Endothelial cell of umbilical vein (primary cell): ENCODE results near the gene CMIP. TPM values are rescaled to one million over a fixed set of nuclear protein-coding genes. Genes with fewer than 3 reads are reported as not detected.

Source experiments
- BruUV-seq: library from RNA; stranded (reverse); fragments of 400-500 nt; replicated peaks from 2 replicates; lab custom pipeline; 2021; lab: Mats Ljungman, UMichigan
- CTCF ChIA-PET: fragments of 300-600, 350-600 bp; sonication (Branson Sonifier 250); formaldehyde crosslinking; loops from one replicate; lab custom pipeline; 2021; ENCODE audit warnings: antibody characterized with exemption, inconsistent platforms; lab: Charles Lee
- POLR2A ChIA-PET: fragments of 300-600, 350-600 bp; sonication (Branson Sonifier 250); formaldehyde crosslinking; loops from one replicate; lab custom pipeline; 2021; ENCODE audit warnings: antibody characterized with exemption, inconsistent platforms; lab: Charles Lee
- DNase-seq: peaks from one replicate; pipeline ENCODE4 v3.0.0-alpha.2; 2011; ENCODE audit warnings: low read depth, low spot score
- FAIRE-seq: peaks from 2 replicates; lab custom pipeline; 2011; peaks lifted over from hg19 to GRCh38; lab: Jason Lieb, UNC
- H2AFZ ChIP-seq: 2 replicates; pipeline ENCODE4 v1.6.0; 2012; ENCODE audit warnings: low read depth, low read length, control low read depth, inconsistent platforms
- H3K27ac ChIP-seq: 2 replicates; pipeline ENCODE4 v1.5.1; 2011; ENCODE audit warnings: low read depth, mild to moderate bottlenecking, control low read depth, low read length, moderate library complexity; ENCODE audit not compliant: insufficient read depth
- H3K27me3 ChIP-seq, 2 experiments: 2 replicates each; pipeline versions ENCODE4 v1.6.0 to v1.6.1; 2011; ENCODE audit warnings: low read length in 2 of 2, mixed read lengths in 1 of 2; ENCODE audit not compliant: control insufficient read depth in 2 of 2, insufficient read depth in 2 of 2
- H3K36me3 ChIP-seq, 2 experiments: 2 replicates in 1 of 2; 3 replicates in 1 of 2; pipeline ENCODE4 v1.5.1; 2011; ENCODE audit warnings: low read length in 2 of 2, mild to moderate bottlenecking in 1 of 2, moderate library complexity in 1 of 2; ENCODE audit not compliant: control insufficient read depth in 2 of 2, insufficient read depth in 2 of 2; ENCODE audit errors: extremely low read depth in 1 of 2
- H3K4me1 ChIP-seq: 3 replicates; pipeline ENCODE4 v1.5.1; 2011; ENCODE audit warnings: mild to moderate bottlenecking, low read length; ENCODE audit not compliant: control insufficient read depth, insufficient read depth; ENCODE audit errors: extremely low read depth
- H3K4me2 ChIP-seq: 2 replicates; pipeline ENCODE4 v1.6.1; 2011; ENCODE audit warnings: low read length, control low read depth, mixed read lengths; ENCODE audit not compliant: insufficient read depth
- H3K4me3 ChIP-seq, 3 experiments: fragments of 200-600 bp in 1 of 3; sonication (generic), shearing (Covaris generic) in 1 of 3; replicated peaks in 1 of 3; 2 replicates each; pipeline ENCODE4 v1.5.1; 2011 to 2016; ENCODE audit warnings: control low read depth in 3 of 3, low read length in 3 of 3, mild to moderate bottlenecking in 2 of 3, inconsistent platforms in 1 of 3, low read depth in 1 of 3, moderate library complexity in 1 of 3; ENCODE audit not compliant: insufficient read depth in 1 of 3
- H3K79me2 ChIP-seq: 2 replicates; pipeline ENCODE4 v1.6.0; 2012; ENCODE audit warnings: low read length, inconsistent platforms; ENCODE audit not compliant: control insufficient read depth, insufficient read depth
- H3K9ac ChIP-seq: replicated peaks from 2 replicates; pipeline ENCODE3; 2011; ENCODE audit warnings: low read length, control low read depth; ENCODE audit not compliant: insufficient read depth; ENCODE audit errors: extremely low read depth
- H3K9me1 ChIP-seq: replicated peaks from 3 replicates; pipeline ENCODE4 v1.6.0; 2011; ENCODE audit warnings: mild to moderate bottlenecking, low read length; ENCODE audit not compliant: control insufficient read depth, insufficient read depth; ENCODE audit errors: extremely low read depth
- H3K9me3 ChIP-seq: replicated peaks from 2 replicates; pipeline ENCODE4 v1.5.1; 2012; ENCODE audit warnings: low read length, inconsistent platforms; ENCODE audit not compliant: control insufficient read depth, insufficient read depth
- H4K20me1 ChIP-seq: replicated peaks from 2 replicates; pipeline ENCODE3; 2011; ENCODE audit warnings: mild to moderate bottlenecking, low read length; ENCODE audit not compliant: control insufficient read depth, insufficient read depth; ENCODE audit errors: extremely low read depth
- CTCF ChIP-seq, 2 donors: IDR thresholded peaks; 1 replicate in 1 of 2; 2 replicates in 1 of 2; pipeline ENCODE4 v1.5.1; 2011; ENCODE audit warnings: low read length in 2 of 2, mild to moderate bottlenecking in 2 of 2, moderate library complexity in 2 of 2, control low read depth in 1 of 2, inconsistent platforms in 1 of 2, low read depth in 1 of 2; ENCODE audit not compliant: insufficient read depth in 1 of 2; ENCODE audit errors: extremely low read depth in 1 of 2
- FOS ChIP-seq: IDR thresholded peaks from 2 replicates; pipeline ENCODE4 v1.6.1; 2011; ENCODE audit warnings: mild to moderate bottlenecking, low read length, moderate library complexity, borderline replicate concordance; ENCODE audit not compliant: insufficient read depth
- GATA2 ChIP-seq: IDR thresholded peaks from 2 replicates; pipeline ENCODE4 v1.7.0; 2011; ENCODE audit warnings: low read depth, mild to moderate bottlenecking, moderate library complexity, mixed read lengths, low read length; ENCODE audit not compliant: insufficient read length, insufficient read depth
- JUN ChIP-seq: IDR thresholded peaks from 2 replicates; pipeline ENCODE4 v1.6.1; 2011; ENCODE audit warnings: borderline replicate concordance, low read depth; ENCODE audit not compliant: insufficient read length, insufficient read depth
- MYC ChIP-seq: IDR thresholded peaks from one replicate; pipeline ENCODE4 v1.6.1; 2011; ENCODE audit warnings: mild to moderate bottlenecking, low read depth, low read length
- POLR2A ChIP-seq: IDR thresholded peaks from 2 replicates; pipeline ENCODE4 v1.6.1; 2012; ENCODE audit warnings: low read depth, mild to moderate bottlenecking, control low read depth, low read length
- dilution Hi-C: fragments of 300-500 bp; cut with MboI; formaldehyde crosslinking; loops from one replicate; pipeline ENCODE4 v1.15.0; 2019; ENCODE audit warnings: low sequenced_read_pairs; ENCODE audit not compliant: extremely low pct_ligation_motif_present
- intact Hi-C: fragments of 100-400 bp; cut with micrococcal nuclease; formaldehyde crosslinking; loops from one replicate; pipeline ENCODE4 v1.10.0; 2022
- polyA plus RNA-seq, 4 experiments: library from polyadenylated mRNA; depleted of rRNA in 3 of 4; stranded (reverse) in 3 of 4; unstranded in 1 of 4; fragments of >200 nt; gene quantifications; 2 replicates each; pipeline versions ENCODE4 v1.2.1 to v1.2.3, GENCODE V29; 2011 to 2012; ENCODE audit warnings: missing spikeins in 1 of 4
- total RNA-seq: library from RNA; stranded (reverse); gene quantifications from 2 replicates; pipeline ENCODE4 v1.2.3, GENCODE V29; 2021

Gene CMIP
- total and polyA plus RNA-seq, 2 donors (not counting 3 experiments of a cell fraction or from before 2014, with no cell fraction given): 29.0 to 101 TPM

- no TSS peak for BruUV-seq
These were observed 287.0 kb downstream of the CMIP start for GRCh38 chr16:81731649-81732048.

More at GRCh38 chr16:81731649-81732048, 287.0 kb downstream of the CMIP start:
- Histone ChIP-seq H3K27me3 (no peaks in the 10 kb centered on the region), H2AFZ (no peak overlapping the region), H3K9me3 (no peaks in the 10 kb centered on the region), H3K27ac (no peak overlapping the region), H3K79me2 (no peaks in the 10 kb centered on the region), H3K4me1 (peaks cover 11% of the 10 kb centered on the region), H3K36me3 (no peaks in the 10 kb centered on the region), H4K20me1 (no peaks in the 10 kb centered on the region), H3K9ac (no peak overlapping the region), H3K4me3 (no peak overlapping the region), H3K9me1 (no peaks in the 10 kb centered on the region), H3K4me2 (no peak overlapping the region)
- TF ChIP-seq POLR2A: no peak
- no peak for TF ChIP-seq MYC
- no peak for TF ChIP-seq GATA2
- TF ChIP-seq CTCF (IDR thresholded peaks at IDR 0.05; ENCODE audit: extremely low read depth in 1 of 2, insufficient read depth in 1 of 2, low read depth in 1 of 2, low read length in 2 of 2): no peak
- no peak for TF ChIP-seq JUN
- no peak for TF ChIP-seq FOS
- no peak for FAIRE-seq
- POLR2A ChIA-PET: interaction anchor here (0.6 kb wide), 1 partner anchor 100 kb away, joined by 4 read pairs; no protein-coding TSS in a partner anchor
- dilution Hi-C loops: loop anchor here (25.0 kb wide), 1 partner anchor 344 kb away; no protein-coding TSS in a partner anchor
- no peak for DNase-seq
- CTCF ChIA-PET: interaction anchor here (0.7 to 1.2 kb wide), 3 partner anchors 14 to 696 kb away, joined by 3 to 5 read pairs (median 3); partner anchors contain the start of gene ATMIN
- intact Hi-C loops: loop anchor here (10.0 kb wide), 1 partner anchor 807 kb away; no protein-coding TSS in a partner anchor
